Femur (tissue), 1 donor: ENCODE measurements around the gene LNP1.

ENCODE experiments used
- DNase-seq: peaks from one replicate; pipeline ENCODE4 v3.0.0-alpha.2; 2017

Gene LNP1

DNA sequence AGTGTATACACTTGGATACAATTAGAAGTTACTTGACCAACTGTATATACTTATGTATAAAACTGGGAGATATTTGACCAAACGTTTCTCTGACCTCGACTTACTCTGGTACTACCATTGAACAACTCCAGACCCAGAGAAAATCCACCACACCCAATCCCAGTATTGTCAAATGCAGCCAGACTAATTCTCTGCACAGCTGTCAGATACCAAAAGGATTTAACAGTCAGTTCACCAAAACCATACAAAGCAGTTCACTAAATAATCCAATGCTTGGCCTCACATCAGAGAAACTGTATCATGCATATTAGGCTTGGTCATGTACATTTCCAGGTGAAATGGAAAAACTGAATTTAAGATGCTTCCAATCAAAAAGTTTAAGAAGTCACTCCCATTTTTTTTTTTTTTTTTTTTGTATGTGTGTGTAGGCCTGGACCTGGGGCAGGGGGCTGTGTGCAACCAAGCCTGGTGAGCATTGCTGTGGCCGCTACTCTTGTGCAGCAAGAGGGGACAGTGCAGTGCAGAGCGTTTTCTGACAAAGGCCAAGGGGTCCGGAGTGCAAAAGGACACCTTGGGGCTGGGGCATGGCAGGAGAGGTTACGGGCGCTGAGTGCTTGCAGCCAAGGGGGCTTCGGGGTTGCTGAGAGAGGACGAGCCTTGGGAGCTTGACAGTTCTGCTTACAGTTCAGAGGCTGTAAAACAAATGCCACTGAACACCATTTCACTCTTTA, 1.8 kb upstream of the LNP1 start:
- DNase-seq, result no peak

DNA sequence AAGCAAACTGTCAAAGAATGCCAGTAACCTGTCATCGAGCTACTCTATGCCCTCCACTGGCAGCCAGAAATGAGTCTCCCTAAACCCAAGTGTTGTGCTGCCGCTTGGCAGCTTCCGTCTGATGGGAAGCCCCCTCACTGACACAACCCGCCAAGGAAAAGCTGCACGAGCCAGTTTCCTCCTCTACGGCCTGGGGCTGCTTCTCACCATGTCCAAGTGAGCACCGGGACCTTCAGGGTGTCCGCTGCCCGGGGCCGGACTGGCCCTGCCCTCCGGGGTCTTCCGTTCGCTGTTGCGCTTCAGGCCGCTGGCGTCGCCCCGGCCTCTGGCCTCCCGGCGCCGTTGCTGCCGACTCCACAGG, 940 bp upstream of the LNP1 start:
- DNase-seq, result peak; percentile 47

DNA sequence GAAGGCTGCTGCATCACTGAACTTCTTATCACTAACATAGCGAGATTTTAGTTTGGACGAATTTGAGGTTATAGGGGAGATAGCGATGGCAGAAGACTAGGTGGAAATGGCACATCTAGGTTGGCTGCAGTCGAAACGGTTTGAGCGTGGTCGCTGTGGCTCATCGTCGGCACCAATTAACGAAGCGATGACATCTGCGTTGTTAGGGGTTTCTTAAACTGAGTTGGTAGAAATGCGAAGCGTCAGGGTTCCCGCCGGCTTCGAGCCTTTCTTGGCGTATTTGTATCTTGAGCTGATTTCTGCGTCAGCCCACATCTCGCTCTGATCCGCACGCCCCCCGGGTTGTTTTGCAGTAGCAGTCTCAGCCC, 319 bp downstream of the LNP1 start:
- DNase-seq, result peak; percentile 67

DNA sequence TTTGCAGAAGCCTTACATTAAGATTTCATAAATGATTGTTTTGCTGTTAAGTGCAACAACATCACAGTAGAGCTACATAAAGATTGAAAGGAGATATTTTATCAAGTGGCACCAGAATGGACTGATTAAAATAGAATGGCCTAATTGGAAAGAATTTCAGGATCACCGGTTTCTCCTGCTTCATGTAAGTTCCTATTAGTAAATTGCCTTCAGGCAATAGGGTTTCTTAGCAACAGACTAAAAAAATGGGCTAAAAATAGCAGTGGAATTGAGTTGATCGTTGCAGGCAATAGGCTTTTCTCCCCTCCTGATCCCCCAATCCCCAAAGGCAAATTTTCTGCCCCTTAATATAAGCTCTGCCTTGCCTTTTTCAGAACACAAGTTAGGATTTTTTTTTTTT, 917 bp downstream of the LNP1 start:
- no peak for DNase-seq

DNA sequence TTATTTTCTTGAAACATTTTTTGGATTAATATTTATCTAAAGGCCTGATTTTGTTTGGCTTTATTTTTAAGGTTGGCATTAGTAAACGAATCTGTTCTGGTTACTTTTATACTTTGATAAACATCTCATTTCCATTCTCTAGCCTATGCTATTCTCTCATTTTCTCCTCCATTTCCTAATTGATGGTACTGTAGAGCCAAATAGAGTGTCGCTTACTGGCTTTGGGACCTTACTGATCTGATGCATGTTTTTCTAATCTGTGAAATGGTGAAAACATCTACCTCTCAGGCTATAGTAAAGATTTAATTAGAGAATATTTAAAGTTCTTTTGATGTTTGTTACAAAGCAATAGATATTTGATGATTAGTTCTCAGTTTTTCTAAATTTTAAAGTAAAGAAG, 1.6 kb downstream of the LNP1 start:
- DNase-seq, result no peak

DNA sequence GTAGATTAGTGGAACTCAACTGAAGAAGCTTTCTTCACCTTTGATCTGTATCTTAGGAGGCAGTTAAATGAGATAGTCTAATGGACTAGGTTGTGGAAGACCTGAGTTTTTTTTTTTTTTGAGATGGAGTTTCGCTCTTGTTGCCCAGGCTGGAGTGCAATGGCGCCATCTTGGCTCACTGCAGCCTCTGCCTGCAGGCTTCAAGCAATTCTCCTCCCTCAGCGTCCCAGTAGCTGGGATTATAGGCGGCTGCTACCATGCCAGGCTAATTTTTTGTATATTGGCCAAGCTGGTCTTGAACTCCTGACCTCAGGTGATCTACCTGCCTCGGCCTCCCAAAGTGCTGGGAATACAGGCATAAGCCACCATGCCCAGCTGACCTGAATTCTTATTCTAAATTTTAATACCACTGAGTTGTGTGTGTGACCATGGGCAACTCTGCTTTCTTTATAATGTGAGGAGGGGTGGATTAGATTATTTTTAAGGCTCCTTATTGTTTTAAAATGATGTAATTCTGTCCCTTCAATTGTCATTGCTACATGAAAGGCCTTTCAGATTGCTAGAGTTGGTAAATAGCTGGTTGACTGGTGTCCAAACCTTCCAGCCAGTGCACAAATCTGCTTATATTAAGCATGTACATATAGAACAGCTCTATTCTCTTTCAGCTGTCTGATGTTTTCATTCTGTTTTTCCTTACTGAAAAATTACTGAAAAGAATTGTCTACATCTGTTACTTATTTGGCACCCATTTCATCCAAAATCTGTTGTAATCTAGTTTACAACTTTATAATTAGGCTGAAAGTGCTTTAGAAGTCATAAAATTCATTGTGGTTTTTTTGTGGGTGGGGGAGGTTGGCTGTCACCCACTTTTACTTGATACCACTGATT, 2.3 kb downstream of the LNP1 start:
- no peak for DNase-seq

DNA sequence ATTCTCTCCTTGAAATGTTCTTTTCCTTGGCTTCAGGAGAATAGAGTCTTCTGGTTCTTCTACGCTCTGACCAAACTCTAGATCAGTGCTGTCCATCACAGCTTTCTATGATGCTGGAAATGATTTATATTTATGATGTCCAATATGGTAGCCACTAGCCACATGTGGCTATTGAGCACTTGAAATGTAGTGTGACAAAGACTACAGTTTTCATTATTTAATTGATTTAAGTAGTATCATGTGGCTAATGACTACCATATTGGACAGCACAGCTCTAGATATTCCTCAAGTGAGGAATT, 2.9 kb downstream of the LNP1 start:
- DNase-seq, result no peak

DNA sequence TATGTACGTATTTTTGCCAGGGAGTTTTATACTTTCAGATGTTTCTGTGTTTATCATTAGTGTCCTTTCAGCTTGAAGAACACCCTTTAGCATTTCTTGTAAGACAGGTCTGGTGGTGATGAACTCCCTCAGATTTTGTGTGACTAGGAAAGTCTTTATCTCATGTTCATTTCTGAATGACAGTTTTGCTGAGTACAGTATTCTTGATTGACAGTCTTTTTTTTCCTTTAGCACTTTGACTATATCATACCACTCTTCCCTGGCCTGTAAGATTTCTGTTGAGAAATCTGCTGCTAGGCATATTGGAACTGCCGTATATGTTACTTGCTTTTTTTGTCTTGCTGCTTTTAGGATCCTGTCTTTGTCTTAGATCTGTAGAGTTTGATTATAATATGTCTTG, 5.8 kb downstream of the LNP1 start:
- no peak for DNase-seq

DNA sequence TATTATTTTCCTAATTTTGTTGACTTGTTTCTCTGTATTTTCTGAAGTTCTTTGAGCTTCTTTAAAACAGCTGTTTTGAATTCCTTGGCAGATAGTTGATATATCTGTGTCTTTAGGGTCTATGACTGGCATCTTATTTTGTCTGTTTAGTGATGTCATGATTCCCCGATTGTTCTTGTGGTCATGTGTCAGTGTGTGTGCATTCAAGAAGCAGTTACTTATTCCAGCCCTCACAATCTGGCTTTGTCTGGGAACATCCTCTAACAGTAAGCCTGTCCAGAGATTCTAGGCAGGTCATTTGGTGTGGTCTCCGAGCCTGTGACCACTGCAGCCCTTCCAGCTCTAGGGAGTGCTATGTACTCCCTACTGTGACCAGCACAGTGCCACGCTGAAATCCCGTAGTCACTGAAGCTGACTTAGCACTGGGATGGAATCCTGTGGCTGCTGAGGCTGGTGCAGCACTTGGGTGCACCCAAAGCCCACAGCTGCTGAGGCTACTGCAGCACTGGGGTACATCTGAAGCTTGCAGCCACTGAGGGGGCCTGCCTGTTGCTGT, 6.7 kb downstream of the LNP1 start:
- no peak for DNase-seq

DNA sequence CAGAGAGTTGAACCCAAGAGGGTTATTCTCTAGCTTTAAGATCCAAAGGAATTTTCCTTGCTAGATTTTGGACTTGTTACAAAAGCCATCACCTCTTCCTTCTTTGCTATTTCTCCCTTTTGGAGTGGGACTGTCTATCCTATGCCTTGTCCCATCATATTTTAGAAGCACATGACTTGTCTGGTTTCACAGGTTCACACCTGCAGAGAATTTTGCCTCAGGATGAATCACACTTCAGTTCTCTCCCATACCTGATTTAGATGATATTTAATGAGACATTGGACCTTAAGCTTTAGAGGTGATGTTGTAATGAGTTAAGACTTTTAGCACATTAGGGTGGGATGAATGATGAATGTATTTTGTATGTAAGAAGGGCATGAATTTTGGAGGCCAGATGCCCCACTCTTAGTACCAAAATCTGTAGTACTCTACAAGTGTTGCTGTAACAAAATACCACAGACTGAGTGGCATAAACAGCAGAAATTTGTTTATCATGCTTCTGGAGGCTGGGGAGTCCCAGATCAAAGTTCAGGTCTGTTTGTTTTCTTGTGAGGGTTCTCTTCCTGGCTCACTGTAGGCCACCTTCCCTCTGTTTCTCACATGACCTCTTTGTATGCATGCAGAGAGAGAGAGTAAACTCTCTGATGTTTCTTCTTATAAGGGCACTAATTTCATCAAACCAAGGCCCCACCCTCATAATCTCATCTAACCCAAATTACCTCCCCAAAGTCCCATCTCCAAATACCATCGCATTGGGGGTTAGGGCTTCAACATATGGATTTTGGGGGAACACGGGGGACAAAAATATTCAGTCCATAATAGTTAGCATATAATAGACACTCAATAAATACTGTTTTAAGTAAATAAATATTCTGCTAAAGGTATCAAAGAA, 10.0 kb downstream of the LNP1 start:
- no peak for DNase-seq

DNA sequence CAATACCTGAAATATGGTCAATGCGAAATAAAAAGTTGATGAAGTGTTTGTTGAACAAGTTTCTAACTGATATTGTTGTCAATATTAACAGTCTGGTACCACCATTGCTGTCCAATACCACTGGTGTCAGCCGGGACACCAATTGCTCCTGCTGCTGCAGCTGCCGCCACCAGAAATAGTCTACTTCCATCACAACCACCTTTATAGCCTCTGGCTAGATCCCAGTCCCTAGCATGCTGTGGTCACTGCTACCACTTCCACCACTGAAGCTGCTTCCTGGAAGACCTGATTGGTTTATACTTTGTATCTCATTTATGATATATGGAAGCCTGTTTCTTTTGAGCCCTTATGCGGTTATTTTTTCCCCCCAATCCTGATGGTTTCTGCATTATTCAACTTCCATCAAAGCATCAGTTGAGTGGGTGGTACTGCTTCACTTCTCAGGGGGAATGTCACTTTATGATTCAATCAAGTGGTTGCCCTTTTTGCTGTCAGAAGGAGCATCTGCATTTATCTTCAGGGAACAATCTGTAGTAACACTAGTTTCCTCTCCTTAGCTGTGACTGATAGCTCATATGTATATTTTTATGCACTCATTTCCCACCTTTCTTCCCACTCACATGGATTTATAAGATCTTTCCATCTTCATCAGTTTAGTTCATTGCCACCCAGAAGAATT, 11.7 kb downstream of the LNP1 start:
- DNase-seq, result no peak

DNA sequence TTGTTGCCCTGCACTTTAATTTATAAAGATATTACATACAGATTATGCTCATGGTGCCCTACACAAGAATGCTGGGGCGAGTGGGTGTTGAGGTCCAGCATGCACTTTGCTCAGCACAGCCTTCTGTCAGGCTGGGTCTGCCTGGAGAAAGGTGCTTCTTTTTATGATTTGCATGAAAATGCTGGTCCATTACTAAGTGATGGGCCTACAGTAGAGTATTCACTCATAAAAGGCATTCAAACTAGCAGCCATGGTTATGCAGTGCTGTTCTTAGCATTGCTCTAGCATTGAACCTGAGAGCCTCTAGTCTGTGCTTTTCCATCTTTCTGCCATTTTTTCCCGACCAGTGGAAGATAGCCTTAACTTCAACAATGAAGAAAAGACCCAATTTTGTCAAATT, 12.3 kb downstream of the LNP1 start:
- DNase-seq, result no peak

DNA sequence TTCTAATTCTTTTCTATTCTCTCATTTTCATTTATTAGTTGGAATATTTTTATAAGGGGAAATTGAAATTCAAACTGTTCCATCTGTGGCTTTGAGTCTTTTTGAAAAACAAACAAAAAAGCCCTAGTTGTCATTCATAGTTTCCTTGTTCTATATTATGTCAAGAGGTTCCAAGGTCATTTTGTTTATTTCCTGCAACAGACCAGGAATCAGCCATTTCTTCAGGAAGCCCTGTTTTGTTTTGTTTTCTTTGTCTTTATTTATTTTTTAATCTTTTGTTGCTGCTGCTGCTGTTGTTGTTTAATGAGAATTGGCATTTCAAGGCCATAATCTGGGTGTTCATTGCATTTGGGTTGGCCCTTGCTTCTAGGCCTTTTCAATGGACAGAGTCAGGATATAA, 14.8 kb downstream of the LNP1 start:
- no peak for DNase-seq

DNA sequence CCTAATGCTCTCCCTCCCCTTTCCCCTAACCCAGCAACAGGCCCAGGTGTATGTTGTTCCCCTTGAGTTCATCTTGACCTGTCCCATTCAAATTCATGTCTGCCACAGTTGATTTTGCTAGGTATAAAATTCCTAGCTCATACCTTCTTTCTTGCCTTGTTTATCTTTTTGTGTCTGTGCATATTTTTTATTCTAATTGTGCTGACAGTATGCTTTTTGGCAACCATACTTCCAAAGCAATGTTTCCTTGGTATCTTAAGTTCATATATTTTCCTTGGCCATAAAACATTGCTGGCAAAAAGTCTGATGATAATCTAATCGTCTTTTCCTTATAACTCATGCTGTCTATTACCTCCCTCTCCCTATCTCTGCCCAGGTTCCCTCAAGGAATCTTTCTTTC, 15.5 kb downstream of the LNP1 start:
- no peak for DNase-seq

DNA sequence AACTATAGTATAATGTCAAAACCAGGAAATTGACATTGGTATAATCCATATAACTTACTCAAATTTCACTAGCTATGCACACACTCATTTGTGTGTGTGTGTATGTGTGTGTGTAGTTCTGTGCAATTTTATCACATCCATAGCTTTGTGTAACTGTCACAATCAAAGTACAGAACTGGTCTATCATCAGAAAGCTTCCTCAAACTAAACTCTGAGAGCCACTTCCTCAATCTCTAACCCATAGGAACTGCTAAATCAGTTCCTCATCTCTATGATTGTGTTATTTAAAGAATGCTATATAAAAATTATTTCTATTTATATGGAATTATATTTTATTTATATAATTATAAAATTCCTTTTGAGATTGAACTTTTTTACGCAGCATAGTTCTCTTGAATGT, 18.1 kb downstream of the LNP1 start:
- no peak for DNase-seq

DNA sequence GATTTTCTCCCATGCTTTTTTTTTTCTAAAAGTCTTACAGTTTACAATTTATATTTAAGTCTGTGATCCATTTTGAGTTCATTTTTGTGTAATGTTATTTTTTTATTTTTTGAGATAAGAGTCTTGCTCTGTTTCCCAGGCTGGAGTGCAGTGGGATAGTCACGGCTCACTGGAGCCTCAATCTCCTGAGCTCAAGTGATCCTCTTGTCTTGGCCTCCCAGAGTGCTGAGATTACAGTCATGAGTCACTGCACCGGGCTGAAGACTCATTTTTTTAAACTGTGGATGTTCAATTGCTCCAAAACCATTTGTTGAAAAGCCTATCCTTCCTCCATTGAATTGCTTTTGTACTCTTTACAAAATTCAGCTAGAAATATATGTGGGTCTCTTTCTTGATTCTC, 19.5 kb downstream of the LNP1 start:
- no peak for DNase-seq

DNA sequence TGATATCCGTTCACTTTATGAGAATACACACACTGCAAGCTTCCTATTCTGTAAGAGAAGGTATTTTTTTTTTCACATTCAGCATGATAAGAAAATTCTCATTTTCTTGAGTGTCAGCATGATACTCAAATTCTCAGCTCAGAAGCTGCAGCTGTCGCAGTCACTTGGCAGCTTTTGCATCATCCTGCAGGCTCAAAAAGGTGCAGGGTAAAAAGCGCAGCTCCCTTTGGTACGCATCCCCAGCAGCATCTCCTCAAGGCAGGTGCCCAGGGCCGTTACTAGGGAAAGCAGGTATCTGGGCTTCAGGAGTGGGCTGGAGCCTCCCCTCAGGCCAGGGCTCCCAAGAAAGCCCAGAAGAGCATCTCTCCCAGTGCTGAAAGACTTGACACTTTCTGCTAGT, 22.3 kb downstream of the LNP1 start:
- no peak for DNase-seq

DNA sequence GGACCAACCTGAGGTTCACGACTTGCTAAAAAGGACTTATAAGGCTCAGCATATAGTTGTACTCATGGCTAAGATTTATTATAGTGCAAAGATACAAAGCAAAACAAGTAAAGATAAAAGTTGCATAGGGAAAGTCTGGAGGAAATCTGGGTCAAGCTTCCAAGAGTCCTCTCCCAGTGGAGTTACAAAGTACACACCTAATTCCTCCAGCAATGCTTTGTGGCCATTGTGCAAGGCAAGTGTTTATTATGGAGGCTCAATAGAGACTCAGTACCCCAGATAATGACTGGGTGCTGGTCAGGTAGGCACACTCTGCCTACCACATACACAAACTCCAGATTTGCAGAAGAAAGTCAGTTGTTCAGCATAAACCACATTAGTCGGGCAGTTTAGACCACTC, 22.9 kb downstream of the LNP1 start:
- DNase-seq, result no peak

DNA sequence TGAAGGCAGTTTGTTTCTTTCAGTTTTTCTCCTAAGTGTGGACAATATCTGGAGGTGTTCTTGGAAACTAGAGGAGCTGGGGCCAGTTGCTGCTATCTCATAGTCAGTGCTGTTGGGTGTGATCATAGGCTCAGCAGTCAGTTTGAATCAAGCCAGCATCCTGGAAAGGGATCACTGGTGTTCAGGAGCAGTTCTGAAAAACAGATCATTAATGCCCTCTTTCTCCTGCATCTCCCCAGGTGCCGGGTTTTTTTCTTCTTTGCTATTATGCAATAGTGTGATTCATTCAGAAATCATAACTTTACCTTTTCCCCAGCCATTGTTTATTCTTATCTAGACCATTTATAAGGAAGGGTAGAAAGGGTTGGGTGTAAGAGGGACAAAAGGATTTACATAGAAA, 24.0 kb downstream of the LNP1 start:
- no peak for DNase-seq

DNA sequence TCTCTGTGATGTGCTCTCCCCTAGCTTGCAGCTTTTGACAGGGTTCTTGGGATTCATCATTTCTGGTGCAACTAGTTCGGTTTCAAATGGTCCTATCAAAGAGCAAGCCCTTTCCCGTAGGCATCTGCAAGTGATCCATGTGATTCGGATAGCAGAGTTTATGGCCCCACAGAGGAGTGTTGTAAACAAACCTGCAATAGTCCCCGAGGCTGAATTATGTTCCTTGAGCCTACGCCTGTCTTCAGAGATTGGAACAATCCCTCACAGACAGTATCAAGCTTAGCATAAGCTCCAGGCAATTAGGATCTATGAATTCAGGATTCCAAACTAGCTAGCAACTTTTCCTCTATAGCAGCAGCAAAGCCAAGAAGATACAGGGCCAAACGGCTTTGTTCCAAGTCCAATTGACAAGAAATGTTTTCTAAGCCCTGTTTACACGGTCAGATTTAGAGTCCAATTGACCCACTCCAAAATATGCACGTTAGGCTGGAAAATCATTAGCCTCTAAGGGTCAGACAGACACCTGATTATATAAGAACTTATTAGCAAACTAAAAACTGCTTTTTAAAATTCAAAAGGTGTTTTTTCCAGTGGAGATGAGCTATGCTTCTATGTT, 24.8 kb downstream of the LNP1 start:
- DNase-seq, result no peak

DNA sequence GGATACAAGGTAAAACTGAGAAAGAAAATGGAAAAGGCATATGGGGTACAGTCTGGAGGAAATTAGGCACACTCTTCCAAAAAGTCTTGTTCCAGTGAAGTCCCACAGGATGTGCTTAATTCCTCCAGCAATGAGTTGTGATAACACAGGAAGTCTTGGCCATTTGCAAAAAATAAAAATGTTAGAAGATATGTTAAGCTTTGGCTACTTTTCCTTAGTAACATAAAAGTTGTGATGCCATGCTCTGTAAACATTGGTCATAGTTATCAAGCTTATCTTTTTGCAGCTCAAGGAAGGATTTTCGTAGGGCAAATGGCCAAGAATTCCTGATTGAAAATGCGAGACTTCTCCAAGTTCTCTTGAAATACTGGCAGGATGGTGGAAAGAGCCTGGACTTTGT, 26.4 kb downstream of the LNP1 start:
- no peak for DNase-seq

DNA sequence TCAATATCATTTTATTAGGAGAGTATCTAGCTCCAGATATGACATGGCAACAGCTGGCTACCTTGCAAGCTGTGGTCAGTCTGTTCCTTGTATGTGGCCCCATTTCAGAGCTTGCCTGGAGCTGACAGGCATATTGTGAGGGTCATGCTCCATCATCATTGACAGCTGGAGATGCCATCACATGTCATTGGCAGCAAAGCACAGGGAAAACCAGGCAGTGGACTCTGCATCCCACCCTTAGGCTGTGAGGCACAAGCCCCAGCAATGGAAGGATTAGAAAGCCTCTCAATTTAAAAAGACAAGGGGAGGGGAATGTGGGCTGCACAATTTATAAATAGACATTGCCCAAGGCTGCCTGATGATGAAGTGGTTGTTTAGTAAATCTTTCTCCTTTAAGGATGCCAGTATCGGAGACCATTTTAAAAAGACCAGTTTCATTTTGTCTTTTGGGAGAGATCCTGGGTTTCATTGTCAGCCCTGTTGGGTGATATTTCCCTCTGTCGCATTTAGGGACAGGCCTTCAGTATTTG, 27.9 kb downstream of the LNP1 start:
- DNase-seq, result no peak
